Measurements from ENCODE around the gene ETFB.

- TF ChIP-seq, protein P1, sequence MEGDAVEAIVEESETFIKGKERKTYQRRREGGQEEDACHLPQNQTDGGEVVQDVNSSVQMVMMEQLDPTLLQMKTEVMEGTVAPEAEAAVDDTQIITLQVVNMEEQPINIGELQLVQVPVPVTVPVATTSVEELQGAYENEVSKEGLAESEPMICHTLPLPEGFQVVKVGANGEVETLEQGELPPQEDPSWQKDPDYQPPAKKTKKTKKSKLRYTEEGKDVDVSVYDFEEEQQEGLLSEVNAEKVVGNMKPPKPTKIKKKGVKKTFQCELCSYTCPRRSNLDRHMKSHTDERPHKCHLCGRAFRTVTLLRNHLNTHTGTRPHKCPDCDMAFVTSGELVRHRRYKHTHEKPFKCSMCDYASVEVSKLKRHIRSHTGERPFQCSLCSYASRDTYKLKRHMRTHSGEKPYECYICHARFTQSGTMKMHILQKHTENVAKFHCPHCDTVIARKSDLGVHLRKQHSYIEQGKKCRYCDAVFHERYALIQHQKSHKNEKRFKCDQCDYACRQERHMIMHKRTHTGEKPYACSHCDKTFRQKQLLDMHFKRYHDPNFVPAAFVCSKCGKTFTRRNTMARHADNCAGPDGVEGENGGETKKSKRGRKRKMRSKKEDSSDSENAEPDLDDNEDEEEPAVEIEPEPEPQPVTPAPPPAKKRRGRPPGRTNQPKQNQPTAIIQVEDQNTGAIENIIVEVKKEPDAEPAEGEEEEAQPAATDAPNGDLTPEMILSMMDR (IDR thresholded peaks at IDR 0.05), result no peak
- TF ChIP-seq POLR2AphosphoS5 (IDR thresholded peaks at IDR 0.05) (no peak), POLR2A (IDR thresholded peaks at IDR 0.05) (no peak), EP300 (IDR thresholded peaks at IDR 0.05) (no peak)
These were observed 24.1 kb downstream of the ETFB start, which contains the start of gene VSIG10L for GRCh38 chr19:51341976-51342580.
